MCF 10A (cell line): Measurements from ENCODE around the gene MTUS2. TPM values are rescaled to one million over a fixed set of nuclear protein-coding genes. Genes with fewer than 3 reads are reported as not detected.

Experiments
- BruUV-seq: library from RNA; stranded (reverse); fragments of 400-500 nt; replicated peaks from 2 replicates; lab custom pipeline; 2021; lab: Mats Ljungman, UMichigan
- CTCF ChIA-PET: fragments of 300-600 bp; sonication (Branson Sonifier 250); formaldehyde crosslinking; extraction: SDS; loops from one replicate; lab custom pipeline; 2021; ENCODE audit warnings: antibody characterized with exemption, inconsistent platforms; lab: Yijun Ruan, JAX
- POLR2A ChIA-PET: fragments of 300-600, 350-650 bp; sonication (Branson Sonifier 250); formaldehyde crosslinking; extraction: SDS; loops from one replicate; lab custom pipeline; 2020; ENCODE audit warnings: antibody characterized with exemption, inconsistent platforms; lab: Yijun Ruan, JAX
- DNase-seq: peaks from one replicate; pipeline ENCODE4 v3.0.0-alpha.2; 2018; ENCODE audit not compliant: unreplicated experiment
- H3K27ac Mint-ChIP-seq: one replicate; pipeline ENCODE4 v1.8.0; 2022; ENCODE audit warnings: mild to moderate bottlenecking, low read depth, mixed read lengths; ENCODE audit not compliant: unreplicated experiment
- H3K27me3 Mint-ChIP-seq: one replicate; pipeline ENCODE4 v1.8.0; 2022; ENCODE audit warnings: mixed read lengths; ENCODE audit not compliant: insufficient read depth, unreplicated experiment
- H3K36me3 Mint-ChIP-seq: one replicate; pipeline ENCODE4 v1.8.0; 2022; ENCODE audit warnings: mild to moderate bottlenecking, moderate library complexity, mixed read lengths; ENCODE audit not compliant: insufficient read depth, unreplicated experiment
- H3K4me1 Mint-ChIP-seq: one replicate; pipeline ENCODE4 v1.8.0; 2022; ENCODE audit warnings: mixed read lengths; ENCODE audit not compliant: insufficient read depth, unreplicated experiment
- H3K4me3 Mint-ChIP-seq: one replicate; pipeline ENCODE4 v1.8.0; 2022; ENCODE audit warnings: mild to moderate bottlenecking, moderate library complexity, mixed read lengths; ENCODE audit not compliant: unreplicated experiment
- H3K9me3 Mint-ChIP-seq: one replicate; pipeline ENCODE4 v1.8.0; 2022; ENCODE audit warnings: mixed read lengths; ENCODE audit not compliant: unreplicated experiment
- CTCF ChIP-seq: fragments of 200-600 bp; IDR thresholded peaks from one replicate; pipeline ENCODE4 v1.8.0; 2022; ENCODE audit warnings: antibody characterized with exemption, mild to moderate bottlenecking; ENCODE audit not compliant: unreplicated experiment
- intact Hi-C: fragments of 100-400 bp; cut with micrococcal nuclease; formaldehyde crosslinking; loops from 2 replicates; pipeline ENCODE4 v1.14.1; 2022
- total RNA-seq: library from RNA; stranded (reverse); gene quantifications from 2 replicates; pipeline ENCODE4 v1.2.3, GENCODE V29; 2022

MTUS2 gene
- total RNA-seq, 1 experiment from 2014 or later, result not detected

GRCh38 chr13:29136341-29136740 lies 316.2 kb downstream of the MTUS2 start:
- no peak for TF ChIP-seq CTCF
- H3K27ac Mint-ChIP-seq, result no peak overlapping the region
- no peak overlapping the region for H3K4me3 Mint-ChIP-seq
- no peak for DNase-seq
- no peaks in the 10 kb centered on the region for H3K4me1 Mint-ChIP-seq
- no peaks in the 10 kb centered on the region for H3K27me3 Mint-ChIP-seq
- intact Hi-C loops, result no loop called here
- H3K9me3 Mint-ChIP-seq, result peaks cover 34% of the 10 kb centered on the region
- ChIA-PET CTCF (interaction anchor here (0.6 kb wide), 1 partner anchor 85 kb away, joined by 3 read pairs; no protein-coding TSS in a partner anchor), POLR2A (no interaction called here)
- BruUV-seq, result no TSS peak
- no peaks in the 10 kb centered on the region for H3K36me3 Mint-ChIP-seq

- POLR2A ChIA-PET, result no interaction called here
Observed at GRCh38 chr13:29137016-29137415, 316.9 kb downstream of the MTUS2 start.

DNA sequence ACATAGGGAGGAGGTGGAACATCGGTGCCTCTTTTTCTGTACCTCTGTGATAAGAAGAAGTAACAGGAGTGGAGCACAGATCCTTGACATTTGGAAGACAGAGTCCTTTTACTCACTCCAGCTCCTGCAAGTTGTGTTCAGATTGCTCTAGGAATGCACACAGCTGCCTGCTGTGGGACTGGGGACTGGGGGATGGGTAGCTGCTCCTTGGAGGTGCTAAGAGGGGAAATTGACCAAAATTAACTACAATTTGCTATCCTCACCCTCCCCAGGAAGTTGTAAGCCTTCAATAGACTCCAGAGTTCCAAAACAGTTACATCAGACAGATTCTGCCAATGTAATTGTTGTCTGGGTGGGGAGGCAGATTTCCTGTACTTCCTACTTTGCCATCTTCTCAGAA lies 317.9 kb downstream of the MTUS2 start:
- Mint-ChIP-seq H3K4me1 (no peaks in the 10 kb centered on the region), H3K4me3 (no peak overlapping the region), H3K36me3 (no peaks in the 10 kb centered on the region), H3K27me3 (no peaks in the 10 kb centered on the region), H3K9me3 (peaks cover 41% of the 10 kb centered on the region), H3K27ac (no peak overlapping the region)
- no peak for DNase-seq
- ChIA-PET CTCF (interaction anchor here (0.6 to 1.0 kb wide), 2 partner anchors 10 to 97 kb away, joined by 3 read pairs; no protein-coding TSS in a partner anchor), POLR2A (no interaction called here)
- intact Hi-C loops, result no loop called here
- TF ChIP-seq CTCF, result no peak
- BruUV-seq, result no TSS peak

More at GRCh38 chr13:29137016-29137415, 316.9 kb downstream of the MTUS2 start:
- no peak for DNase-seq
- no peak overlapping the region for H3K4me3 Mint-ChIP-seq
- CTCF ChIA-PET, result interaction anchor here (1.0 kb wide), 1 partner anchor 11 kb away, joined by 3 read pairs; no protein-coding TSS in a partner anchor
- no peaks in the 10 kb centered on the region for H3K27me3 Mint-ChIP-seq
- intact Hi-C loops, result no loop called here
- no TSS peak for BruUV-seq
- H3K27ac Mint-ChIP-seq, result no peak overlapping the region
- peaks cover 35% of the 10 kb centered on the region for H3K9me3 Mint-ChIP-seq
- H3K4me1 Mint-ChIP-seq, result no peaks in the 10 kb centered on the region
- no peaks in the 10 kb centered on the region for H3K36me3 Mint-ChIP-seq
- no peak for TF ChIP-seq CTCF

DNA sequence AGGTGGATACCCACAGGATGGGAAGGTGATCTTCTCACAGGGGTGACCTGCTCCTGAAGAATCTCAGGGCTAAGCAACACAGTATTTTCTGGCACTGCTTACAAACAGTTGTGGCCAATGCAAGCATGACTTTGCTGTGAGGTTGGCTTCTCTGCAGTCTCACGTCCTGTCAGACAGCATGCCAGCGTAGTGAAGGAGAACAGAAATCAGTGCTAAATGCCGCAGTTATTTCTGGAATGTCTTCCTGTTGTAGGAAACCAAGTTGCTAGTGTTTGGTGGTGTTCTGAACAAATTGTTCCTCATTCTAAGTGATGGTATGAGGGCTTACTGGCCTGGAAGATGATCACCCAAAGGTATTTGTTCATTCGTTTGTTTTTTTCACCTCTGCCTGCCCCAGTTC lies 320.1 kb downstream of the MTUS2 start:
- Mint-ChIP-seq H3K27ac (no peak overlapping the region), H3K4me1 (no peaks in the 10 kb centered on the region), H3K36me3 (no peaks in the 10 kb centered on the region), H3K4me3 (no peak overlapping the region), H3K27me3 (no peaks in the 10 kb centered on the region), H3K9me3 (peaks cover 31% of the 10 kb centered on the region)
- TF ChIP-seq CTCF, result no peak
- DNase-seq, result no peak
- POLR2A ChIA-PET, result no interaction called here
- CTCF ChIA-PET, result interaction anchor here (0.7 kb wide), 1 partner anchor 265 kb away, joined by 3 read pairs; no protein-coding TSS in a partner anchor
- intact Hi-C loops, result no loop called here
- BruUV-seq, result no TSS peak
